ENCODE results near the gene TNFSF13B.

DNA sequence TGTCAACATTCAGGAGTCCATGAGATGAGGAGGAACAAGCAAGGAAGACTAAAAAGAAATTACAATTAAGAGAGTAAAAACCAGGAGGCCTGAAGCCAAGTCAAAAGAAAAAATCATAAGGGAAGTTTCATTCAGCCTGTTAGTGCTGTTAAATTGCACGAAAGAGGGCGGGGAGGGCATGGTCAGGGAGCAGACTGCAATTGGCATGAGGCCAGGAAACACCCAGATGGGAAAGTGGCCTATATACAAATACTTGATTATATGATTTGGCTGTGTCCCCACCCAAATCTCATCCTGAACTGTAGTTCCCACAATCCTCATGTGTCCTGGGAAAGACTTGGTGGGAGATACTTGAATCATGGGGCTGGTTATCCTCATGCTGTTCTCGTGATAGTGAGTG lies 43.9 kb downstream of the TNFSF13B start:
- TF ChIP-seq, protein P1, sequence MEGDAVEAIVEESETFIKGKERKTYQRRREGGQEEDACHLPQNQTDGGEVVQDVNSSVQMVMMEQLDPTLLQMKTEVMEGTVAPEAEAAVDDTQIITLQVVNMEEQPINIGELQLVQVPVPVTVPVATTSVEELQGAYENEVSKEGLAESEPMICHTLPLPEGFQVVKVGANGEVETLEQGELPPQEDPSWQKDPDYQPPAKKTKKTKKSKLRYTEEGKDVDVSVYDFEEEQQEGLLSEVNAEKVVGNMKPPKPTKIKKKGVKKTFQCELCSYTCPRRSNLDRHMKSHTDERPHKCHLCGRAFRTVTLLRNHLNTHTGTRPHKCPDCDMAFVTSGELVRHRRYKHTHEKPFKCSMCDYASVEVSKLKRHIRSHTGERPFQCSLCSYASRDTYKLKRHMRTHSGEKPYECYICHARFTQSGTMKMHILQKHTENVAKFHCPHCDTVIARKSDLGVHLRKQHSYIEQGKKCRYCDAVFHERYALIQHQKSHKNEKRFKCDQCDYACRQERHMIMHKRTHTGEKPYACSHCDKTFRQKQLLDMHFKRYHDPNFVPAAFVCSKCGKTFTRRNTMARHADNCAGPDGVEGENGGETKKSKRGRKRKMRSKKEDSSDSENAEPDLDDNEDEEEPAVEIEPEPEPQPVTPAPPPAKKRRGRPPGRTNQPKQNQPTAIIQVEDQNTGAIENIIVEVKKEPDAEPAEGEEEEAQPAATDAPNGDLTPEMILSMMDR (IDR thresholded peaks at IDR 0.05 in 8 of 11, conservative IDR thresholded peaks at IDR 0.05 in 3 of 11) = no peak
- no peak for TF ChIP-seq POLR2A (IDR thresholded peaks at IDR 0.05)

Data from spleen (tissue), 7 donors.